ENCODE data around the gene MORF4L1. TPM values are rescaled to one million over a fixed set of nuclear protein-coding genes. Genes with fewer than 3 reads are reported as not detected.
"Not testable (repeated sequence)": the region's sequence is repeated elsewhere in the genome, so short reads cannot be mapped to it uniquely, and the experiment has no call there.

MORF4L1 gene, protein sequence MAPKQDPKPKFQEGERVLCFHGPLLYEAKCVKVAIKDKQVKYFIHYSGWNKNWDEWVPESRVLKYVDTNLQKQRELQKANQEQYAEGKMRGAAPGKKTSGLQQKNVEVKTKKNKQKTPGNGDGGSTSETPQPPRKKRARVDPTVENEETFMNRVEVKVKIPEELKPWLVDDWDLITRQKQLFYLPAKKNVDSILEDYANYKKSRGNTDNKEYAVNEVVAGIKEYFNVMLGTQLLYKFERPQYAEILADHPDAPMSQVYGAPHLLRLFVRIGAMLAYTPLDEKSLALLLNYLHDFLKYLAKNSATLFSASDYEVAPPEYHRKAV
- total RNA-seq, result 330 TPM
- long read RNA-seq, transcript MORF4L1-201 (13 exons, 2,359 nt), result minor isoform, 7 of 325 reads
- long read RNA-seq, transcript MORF4L1-203 (12 exons, 1,880 nt), result major isoform, 280 of 325 reads
- long read RNA-seq, partial matches to known transcripts, result 17 of 325 reads
- long read RNA-seq, other reads (novel, unspliced or antisense), result 19 of 325 reads

DNA sequence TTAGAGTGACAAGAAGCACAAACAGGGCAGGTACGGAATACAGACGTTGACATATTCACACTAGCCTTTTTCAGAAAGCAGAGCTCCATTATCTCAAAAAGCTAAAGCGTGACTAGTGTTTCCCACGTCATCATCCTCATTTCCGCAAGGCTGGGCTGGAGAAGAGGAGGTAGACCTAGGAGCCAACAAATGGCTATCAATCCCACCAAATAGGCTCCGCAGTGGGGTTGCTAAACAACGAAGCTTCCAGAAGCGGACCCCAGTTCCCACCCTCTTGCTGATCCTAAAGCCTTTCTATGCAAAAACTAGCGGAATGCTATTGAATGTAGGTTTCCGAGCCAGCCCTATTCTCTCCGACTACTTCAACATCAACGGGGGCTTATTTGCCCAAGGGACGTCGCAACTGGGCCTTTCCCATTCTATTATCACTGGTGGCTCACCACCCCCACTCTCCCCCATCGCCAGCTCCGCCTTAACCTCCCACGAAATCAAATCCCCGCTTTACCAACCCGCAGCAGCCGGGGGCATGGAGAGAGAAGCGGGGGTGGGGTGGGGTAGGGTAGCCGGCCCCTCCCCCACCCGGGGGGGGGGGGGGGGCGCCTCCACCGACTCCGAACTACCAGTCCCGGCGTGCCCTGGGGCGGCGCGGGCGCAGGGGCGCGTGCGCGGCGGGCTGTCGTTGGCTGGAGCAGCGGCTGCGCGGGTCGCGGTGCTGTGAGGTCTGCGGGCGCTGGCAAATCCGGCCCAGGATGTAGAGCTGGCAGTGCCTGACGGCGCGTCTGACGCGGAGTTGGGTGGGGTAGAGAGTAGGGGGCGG, at the start of gene MORF4L1:
Gene MORF4L1, plus strand, starts transcription at position 736 of the 817 bp plus-strand sequence. CDS start 128 bp downstream, outside the sequence.
- ATAC-seq (ENCODE audit: poor library complexity), result peak; percentile 95
- peak; percentile 99 for DNase-seq
- intact Hi-C loops (cut with DNase I), result no loop called here

- intact Hi-C loops (cut with DNase I), result no loop called here
- ATAC-seq (ENCODE audit: poor library complexity) (peak; percentile 29), DNase-seq (no peak)
These were observed 43.8 kb upstream of the MORF4L1 start for GRCh38 chr15:78828920-78829319.

DNA sequence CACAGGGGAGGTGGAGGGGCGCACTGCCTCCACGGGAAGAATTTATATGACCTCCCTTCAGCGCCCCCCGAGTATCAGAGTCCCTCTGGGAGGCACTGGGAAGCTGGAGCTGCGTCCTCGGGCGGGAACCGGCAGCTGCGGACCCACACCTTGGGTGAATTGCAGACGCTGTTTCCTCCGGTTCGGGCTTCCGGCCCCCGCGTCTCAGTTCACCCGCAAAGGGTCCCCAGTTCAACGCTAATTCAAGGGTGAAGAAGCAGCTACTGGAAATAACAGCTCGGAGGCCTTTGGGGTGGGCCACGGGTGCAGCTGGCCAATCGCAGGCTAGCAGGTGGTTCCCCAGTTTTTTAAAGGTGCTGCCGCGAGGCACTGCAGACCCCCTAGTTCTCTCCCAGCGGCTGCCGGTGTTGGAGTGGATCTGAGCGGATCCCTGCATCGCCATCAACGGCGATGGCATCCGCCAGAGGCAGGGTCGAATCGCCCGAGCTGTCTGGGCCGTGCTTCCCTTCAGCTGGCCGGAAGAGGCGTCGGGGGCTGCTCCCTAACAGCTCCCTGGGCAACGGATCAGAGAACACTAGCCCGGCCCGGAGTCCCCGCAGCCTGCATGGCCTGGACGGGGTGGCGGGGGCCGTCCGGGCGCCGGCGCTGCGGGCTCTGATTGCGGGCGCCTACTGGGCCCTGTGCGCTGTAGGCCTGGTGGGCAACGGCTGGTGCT, 42.0 kb upstream of the MORF4L1 start:
- DNase-seq, result no peak
- no peak for ATAC-seq (ENCODE audit: poor library complexity)
- intact Hi-C loops (cut with DNase I), result no loop called here

DNA sequence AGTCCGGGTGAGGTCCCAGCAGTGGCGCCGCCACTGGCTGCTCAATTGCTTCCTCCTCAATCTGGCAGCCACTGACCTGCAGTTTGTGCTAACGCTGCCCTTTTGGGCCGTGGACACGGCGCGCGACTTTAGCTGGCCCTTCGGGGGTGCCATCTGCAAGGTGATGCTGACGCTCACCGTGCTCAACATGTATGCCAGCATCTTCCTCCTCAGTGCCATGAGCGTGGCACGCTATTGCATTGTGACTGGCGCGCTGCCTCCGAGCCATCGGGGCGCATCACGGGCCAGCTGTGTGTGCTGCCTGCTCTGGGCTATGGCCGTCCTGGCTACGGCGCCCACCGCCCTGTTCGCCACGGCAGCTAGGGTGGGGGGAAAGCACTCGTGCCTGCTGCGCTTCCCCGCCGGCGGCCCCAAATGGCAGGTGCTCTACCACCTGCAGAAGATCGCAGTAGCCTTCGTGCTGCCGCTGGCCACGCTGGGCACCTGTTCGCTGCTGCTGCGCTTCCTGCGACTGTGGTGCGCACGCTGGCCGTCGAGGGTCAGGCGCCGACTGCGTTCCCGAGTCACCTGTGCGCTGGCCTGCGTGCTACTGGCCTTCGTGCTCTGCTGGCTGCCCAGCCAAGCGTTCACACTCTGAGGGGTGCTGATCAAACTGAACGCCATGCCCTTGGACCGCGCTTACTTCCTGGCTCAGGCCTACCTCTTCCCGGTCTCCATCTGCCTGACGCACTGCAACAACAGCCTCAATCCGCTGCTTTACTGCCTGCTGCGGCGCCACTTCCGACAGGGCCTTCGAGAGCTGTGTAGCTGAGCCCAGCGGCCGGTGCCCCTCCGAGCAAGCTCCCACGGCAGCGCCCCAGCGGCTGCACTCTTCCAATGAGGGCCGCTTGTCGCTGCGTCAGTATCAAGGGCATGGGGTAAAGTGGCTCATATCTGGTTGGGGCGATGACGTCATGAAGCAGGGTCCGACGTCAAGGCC, 41.2 kb upstream of the MORF4L1 start:
- ATAC-seq (ENCODE audit: poor library complexity), result no peak
- no peak for DNase-seq
- intact Hi-C loops (cut with DNase I), result no loop called here

DNA sequence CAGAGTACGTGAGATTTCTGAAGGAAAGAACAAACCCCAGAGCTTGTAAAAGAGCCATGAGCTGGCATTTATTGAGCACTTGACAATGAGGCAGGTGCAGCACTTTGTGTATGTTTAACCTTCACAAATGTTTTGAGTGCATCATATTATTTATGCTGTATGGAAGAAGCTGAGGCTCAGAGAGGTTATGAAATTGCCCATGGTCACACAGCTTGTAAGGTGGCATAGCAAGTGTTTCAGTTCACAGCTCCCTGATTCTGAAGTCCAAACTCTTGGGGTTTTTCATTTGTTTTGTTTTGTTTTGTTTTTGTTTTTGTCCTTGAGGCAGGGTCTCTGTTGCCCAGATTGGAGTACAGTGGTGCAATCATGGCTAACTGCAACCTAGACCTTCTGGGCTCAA, 36.4 kb upstream of the MORF4L1 start:
- ATAC-seq (ENCODE audit: poor library complexity), result no peak
- intact Hi-C loops (cut with DNase I), result no loop called here
- DNase-seq, result no peak

DNA sequence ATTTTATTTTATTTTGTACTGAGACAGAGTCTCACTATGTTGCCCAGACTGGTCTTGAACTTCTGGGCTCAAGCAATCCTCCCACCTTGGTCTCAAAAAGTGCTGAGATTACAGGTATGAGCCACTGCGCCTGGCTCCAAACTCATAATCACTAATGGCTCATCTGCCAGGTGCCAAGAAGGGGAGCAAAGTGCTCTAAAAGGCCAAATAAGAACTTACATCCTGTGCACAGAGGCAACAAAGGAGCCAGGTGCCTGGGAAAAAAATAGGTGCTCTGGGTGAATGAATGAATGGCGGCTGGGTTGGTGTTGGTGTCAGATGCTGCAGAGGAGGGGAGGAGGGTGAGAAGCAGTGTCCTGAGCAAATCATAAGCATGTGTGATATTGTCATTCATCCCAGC, 35.6 kb upstream of the MORF4L1 start:
- intact Hi-C loops (cut with DNase I), result no loop called here
- DNase-seq, result no peak
- no peak for ATAC-seq (ENCODE audit: poor library complexity)

- ATAC-seq (ENCODE audit: poor library complexity) (no peak), DNase-seq (no peak)
These were observed 35.1 kb upstream of the MORF4L1 start for GRCh38 chr15:78837543-78837942.

DNA sequence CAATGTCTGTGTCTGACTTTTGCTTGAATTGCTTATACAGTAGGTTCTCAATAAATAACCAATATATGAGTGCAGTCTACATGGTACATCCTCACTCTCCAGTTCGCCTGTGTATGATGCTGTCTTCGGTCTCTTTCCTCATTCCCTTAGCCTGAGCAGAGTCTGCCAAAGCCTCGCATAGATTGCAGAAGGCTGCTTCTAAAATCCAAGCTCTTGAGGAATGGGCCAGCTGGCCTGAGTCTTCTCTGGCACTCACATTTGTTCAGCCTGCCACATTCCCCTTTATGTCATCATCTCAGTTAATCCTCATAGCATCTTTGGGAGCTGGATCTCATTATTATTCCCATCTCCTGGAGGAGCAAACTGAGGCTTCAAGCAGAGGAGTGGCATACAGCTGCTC, 34.2 kb upstream of the MORF4L1 start:
- ATAC-seq (ENCODE audit: poor library complexity) (no peak), DNase-seq (no peak)
- intact Hi-C loops (cut with DNase I), result no loop called here

More at GRCh38 chr15:78837543-78837942, 35.1 kb upstream of the MORF4L1 start:
- intact Hi-C loops (cut with DNase I), result no loop called here

- intact Hi-C loops (cut with DNase I); DNase-seq; ATAC-seq (ENCODE audit: poor library complexity): not testable (repeated sequence)
These were observed 33.5 kb upstream of the MORF4L1 start for GRCh38 chr15:78839151-78839550.

GRCh38 chr15:78840661-78841375, 31.9 kb upstream of the MORF4L1 start:
- DNase-seq (peak; percentile 55), ATAC-seq (ENCODE audit: poor library complexity) (peak; percentile 12)
- intact Hi-C loops (cut with DNase I), result no loop called here

DNA sequence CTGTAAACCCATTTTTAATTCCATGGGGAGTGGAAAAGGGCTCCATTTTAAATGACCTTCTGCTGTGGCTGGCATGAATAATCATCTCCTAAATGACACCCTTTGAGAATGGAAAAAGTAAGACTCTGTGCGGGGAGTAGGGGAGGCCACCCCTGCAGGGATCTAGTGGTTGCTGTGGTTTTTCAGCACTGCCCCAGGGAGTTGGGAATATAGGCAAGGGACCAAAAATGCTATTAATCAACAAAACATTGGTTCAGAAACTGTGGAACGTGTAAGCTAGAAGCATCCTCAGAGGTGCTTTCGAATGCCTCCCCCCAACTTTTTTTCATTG, 31.3 kb upstream of the MORF4L1 start:
- intact Hi-C loops (cut with DNase I), result no loop called here
- ATAC-seq (ENCODE audit: poor library complexity), result no peak

GRCh38 chr15:78841891-78842290, 30.8 kb upstream of the MORF4L1 start:
- intact Hi-C loops (cut with DNase I), result no loop called here
- ATAC-seq (ENCODE audit: poor library complexity), result no peak
- no peak for DNase-seq

More for the DNA sequence above, 31.3 kb upstream of the MORF4L1 start:
- DNase-seq, result no peak

DNA sequence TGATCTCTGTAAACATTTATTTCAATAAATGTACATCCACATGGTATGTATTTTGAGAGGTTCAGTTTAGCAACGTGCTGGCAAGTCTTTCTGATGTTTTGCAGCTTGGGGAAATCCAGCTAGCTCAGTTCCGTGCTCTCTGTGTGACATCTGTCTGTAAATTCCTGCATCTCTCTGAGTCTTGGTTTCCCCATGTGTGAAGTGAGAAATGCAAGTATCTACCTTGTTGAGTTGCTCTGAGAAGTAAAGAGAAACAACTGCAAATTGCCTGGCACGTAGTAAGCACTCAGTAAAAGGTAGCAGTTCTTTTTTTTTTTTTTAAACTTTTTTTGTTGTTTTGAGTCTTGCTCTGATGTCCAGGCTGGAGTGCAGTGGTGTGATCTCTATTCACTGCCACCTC, 30.2 kb upstream of the MORF4L1 start:
- intact Hi-C loops (cut with DNase I), result no loop called here
- ATAC-seq (ENCODE audit: poor library complexity), result no peak
- no peak for DNase-seq

DNA sequence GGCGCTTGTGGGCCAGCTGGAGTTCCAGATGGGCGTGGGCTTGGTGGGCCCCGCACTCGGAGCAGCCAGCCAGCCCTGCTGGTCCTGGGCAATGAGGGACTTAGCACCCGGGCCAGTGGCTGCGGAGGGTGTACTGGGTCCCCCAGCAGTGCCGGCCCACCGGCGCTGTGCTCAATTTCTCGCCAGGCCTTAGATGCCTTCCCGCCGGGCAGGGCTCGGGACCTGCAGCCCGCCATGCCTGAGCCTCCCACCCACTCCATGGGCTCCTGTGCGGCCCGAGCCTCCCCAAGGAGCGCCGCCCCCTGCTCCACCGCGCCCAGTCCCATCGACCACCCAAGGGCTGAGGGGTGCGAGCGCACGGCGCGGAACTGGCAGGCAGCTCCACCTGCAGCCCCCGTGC, 25.8 kb upstream of the MORF4L1 start:
- intact Hi-C loops (cut with DNase I); ATAC-seq (ENCODE audit: poor library complexity); DNase-seq: not testable (repeated sequence)

DNA sequence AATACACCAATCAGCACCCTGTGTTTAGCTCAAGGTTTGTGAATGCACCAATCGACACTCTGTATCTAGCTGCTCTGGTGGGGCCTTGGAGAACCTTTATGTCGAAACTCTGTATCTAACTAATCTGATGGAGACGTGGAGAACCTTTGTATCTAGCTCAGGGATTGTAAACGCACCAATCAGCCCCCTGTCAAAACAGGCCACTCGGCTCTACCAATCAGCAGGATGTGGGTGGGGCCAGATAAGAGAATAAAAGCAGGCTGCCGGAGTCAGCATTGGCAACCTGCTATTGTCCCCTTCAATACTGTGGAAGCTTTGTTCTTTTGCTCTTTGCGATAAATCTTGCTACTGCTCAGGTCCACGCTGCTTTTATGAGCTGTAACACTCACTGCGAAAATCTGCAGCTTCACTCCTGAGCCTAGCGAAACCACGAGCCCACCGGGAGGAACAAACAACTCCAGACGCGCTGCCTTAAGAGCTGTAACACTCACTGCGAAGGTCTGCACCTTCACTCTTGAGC, 25.2 kb upstream of the MORF4L1 start:
- ATAC-seq (ENCODE audit: poor library complexity); DNase-seq; intact Hi-C loops (cut with DNase I): not testable (repeated sequence)

DNA sequence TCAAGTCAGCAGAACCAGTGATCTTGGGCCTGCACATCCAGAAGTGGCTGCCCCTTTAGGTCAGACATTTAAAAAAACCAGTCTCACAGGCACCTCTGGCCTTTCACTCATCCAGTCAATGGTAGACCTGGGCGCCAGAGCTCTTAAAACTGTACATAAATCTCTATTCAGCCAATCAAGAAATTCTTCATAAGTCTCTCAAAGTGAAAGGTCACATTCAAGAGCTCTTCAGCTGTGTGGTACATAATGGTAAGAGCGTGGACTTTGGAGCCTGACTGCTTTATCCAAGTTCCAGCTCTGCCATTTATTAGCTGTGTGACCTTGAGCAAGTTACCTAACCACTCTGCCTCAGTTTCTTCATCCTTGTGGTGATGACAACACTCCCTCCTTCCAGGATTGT, 22.3 kb upstream of the MORF4L1 start:
- no peak for DNase-seq
- ATAC-seq (ENCODE audit: poor library complexity), result no peak
- intact Hi-C loops (cut with DNase I), result no loop called here
